Measurements from ENCODE around the gene FSIP1. TPM values are rescaled to one million over a fixed set of nuclear protein-coding genes. Genes with fewer than 3 reads are reported as not detected.
A peak's percentile ranks its signal among the peaks of the same experiment; 100 is the strongest.

Gene FSIP1
- total RNA-seq, 4 donors from 2014 or later = 0.20 to 1.5 (median 0.42) TPM

- TF ChIP-seq POLR2A (IDR thresholded peaks at IDR 0.05) (no peak), EP300 (IDR thresholded peaks at IDR 0.05) (no peak), CTCF (IDR thresholded peaks at IDR 0.05) (no peak)
- 34 to 53% methylated on average over 8 of the region's 8 CpGs for WGBS, 2 donors
- peak overlapping the region; percentile 21 to 83 (median 60) for H3K27ac ChIP-seq
- H3K4me3 ChIP-seq = peak overlapping the region in 2 of 4 donors; percentile 16 to 26
- H3K27me3 ChIP-seq = no peaks in the 10 kb centered on the region
- H3K9me3 ChIP-seq = no peaks in the 10 kb centered on the region
- peaks cover 0 to 14% (median 0%) of the 10 kb centered on the region in 4 donors for H3K4me1 ChIP-seq
- no peak for DNase-seq (ENCODE audit: low spot score in 2 of 2)
- H3K36me3 ChIP-seq = no peaks in the 10 kb centered on the region
These were observed 11.6 kb downstream of the FSIP1 start for GRCh38 chr15:39770748-39771689.

DNA sequence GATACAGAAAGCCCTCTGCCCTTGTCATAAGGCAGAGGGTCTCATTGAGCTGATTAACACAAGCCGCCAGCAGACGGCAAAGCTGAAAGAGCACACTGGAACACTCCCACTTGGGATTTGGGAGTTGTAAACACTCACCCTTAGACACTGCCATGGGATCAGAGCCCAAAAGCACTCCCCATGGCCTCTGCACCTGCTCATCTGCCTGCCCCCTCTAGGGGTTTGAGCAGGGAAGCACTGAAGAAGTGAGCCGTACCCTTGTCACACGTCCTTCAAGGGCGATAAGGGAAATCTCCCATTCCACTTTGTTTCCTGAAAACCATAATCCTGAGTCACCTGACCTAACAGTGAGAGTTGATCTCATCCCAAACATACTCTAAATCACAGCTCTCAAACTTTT is 14.7 kb downstream of the FSIP1 start:
- H3K4me3 ChIP-seq = no peak overlapping the region
- 96 to 99% methylated on average over 5 of the region's 5 CpGs for WGBS, 2 donors
- H3K27ac ChIP-seq = no peak overlapping the region
- DNase-seq (ENCODE audit: low spot score in 2 of 2) = no peak
- TF ChIP-seq CTCF (IDR thresholded peaks at IDR 0.05) (no peak), EP300 (IDR thresholded peaks at IDR 0.05) (no peak), POLR2A (IDR thresholded peaks at IDR 0.05) (no peak)
- no peaks in the 10 kb centered on the region for H3K36me3 ChIP-seq
- no peaks in the 10 kb centered on the region for H3K27me3 ChIP-seq
- H3K9me3 ChIP-seq = no peaks in the 10 kb centered on the region
- peaks cover 0 to 14% (median 0%) of the 10 kb centered on the region in 4 donors for H3K4me1 ChIP-seq

DNA sequence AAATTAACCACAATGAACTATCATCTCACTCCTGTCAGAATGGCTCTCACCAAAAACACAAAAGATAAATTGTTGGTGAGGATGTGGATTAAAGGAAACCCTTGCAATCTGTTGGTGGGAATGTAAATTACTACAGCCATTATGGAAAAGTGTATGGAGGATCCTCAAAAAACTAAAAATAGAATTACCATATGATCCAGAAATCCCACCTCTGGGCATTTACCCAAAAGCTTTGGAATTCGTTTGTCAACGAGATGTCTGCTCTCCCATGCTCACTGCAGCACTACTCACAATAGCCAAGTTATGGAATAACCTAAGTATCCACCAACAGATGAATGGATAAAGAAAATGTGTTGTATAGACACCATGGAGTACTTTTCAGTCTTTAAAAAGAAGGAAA is 21.6 kb downstream of the FSIP1 start:
- Histone ChIP-seq H3K27ac (no peak overlapping the region), H3K36me3 (no peaks in the 10 kb centered on the region), H3K27me3 (no peaks in the 10 kb centered on the region), H3K9me3 (no peaks in the 10 kb centered on the region), H3K4me3 (no peak overlapping the region), H3K4me1 (peaks cover 0 to 8% (median 3%) of the 10 kb centered on the region in 4 donors)
- TF ChIP-seq EP300 (IDR thresholded peaks at IDR 0.05) (no peak), POLR2A (IDR thresholded peaks at IDR 0.05) (no peak), CTCF (IDR thresholded peaks at IDR 0.05) (no peak)
- DNase-seq (ENCODE audit: low spot score in 2 of 2) = no peak
- WGBS, 2 donors = 49 to 53% methylated on average over 2 of the region's 2 CpGs

DNA sequence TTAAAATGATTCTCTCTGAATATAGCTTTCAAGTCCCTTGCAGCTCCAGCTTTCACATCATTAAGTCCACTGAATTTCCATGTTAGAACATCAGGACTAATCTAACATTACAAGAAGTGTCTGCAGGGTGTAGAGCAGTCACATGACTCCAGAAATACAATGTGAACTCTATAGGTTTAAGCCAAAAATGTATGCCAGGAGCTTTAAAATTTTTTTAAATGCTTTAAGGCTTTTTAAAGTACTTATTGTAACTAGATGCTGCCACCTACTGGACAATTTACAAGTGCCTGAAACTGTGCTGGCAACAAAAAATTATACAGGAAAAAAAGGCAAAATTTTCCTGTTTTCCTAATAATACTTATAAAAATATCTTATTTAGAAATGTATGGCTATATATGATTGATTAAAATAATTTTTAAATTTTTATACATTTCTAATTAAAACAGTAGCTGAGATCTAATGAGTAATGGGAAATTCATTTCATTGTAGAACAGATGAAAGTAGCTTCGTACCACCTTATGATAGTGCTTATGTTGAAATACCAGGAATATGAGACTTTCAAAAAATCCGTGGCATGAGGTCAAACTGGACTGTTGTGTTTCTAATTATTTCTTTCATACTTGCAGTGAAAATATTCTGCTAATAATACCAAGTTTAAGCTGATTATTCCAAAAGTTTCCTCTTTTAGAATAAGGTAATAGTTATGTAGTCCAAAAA is 25.7 kb downstream of the FSIP1 start:
- H3K27ac ChIP-seq = no peak overlapping the region
- no peak for TF ChIP-seq EP300 (IDR thresholded peaks at IDR 0.05)
- peak; percentile 63 to 86 (median 72) for TF ChIP-seq CTCF (IDR thresholded peaks at IDR 0.05)
- H3K36me3 ChIP-seq = no peaks in the 10 kb centered on the region
- peak in 1 of 2 donors; percentile 78 for DNase-seq (ENCODE audit: low spot score in 2 of 2)
- peaks cover 0 to 8% (median 3%) of the 10 kb centered on the region in 4 donors for H3K4me1 ChIP-seq
- no peak overlapping the region for H3K4me3 ChIP-seq
- no peaks in the 10 kb centered on the region for H3K27me3 ChIP-seq
- 47 to 48% methylated on average over 2 of the region's 2 CpGs for WGBS, 2 donors
- no peaks in the 10 kb centered on the region for H3K9me3 ChIP-seq

GRCh38 chr15:39752991-39753390 is 29.6 kb downstream of the FSIP1 start:
- H3K4me1 ChIP-seq = peaks cover 0 to 9% (median 0%) of the 10 kb centered on the region in 4 donors
- H3K36me3 ChIP-seq = no peaks in the 10 kb centered on the region
- no peaks in the 10 kb centered on the region for H3K27me3 ChIP-seq
- H3K4me3 ChIP-seq = no peak overlapping the region
- 80 to 84% methylated on average over 1 of the region's 1 CpG for WGBS, 2 donors
- no peak for DNase-seq (ENCODE audit: low spot score in 2 of 2)
- TF ChIP-seq EP300 (IDR thresholded peaks at IDR 0.05) = no peak
- TF ChIP-seq CTCF (IDR thresholded peaks at IDR 0.05) = no peak
- no peak for TF ChIP-seq POLR2A (IDR thresholded peaks at IDR 0.05)
- no peaks in the 10 kb centered on the region for H3K9me3 ChIP-seq
- no peak overlapping the region for H3K27ac ChIP-seq

Data from tibial nerve (tissue), 4 donors.